Inflammatory macrophage (primary cell): ENCODE data around the gene SNX7.

Source experiments
- DNase-seq, 2 donors: peaks; one replicate each; pipeline ENCODE4 v3.0.0-alpha.2; 2020 to 2022

SNX7 gene

GRCh38 chr1:98769162-98769561 is 107.6 kb downstream of the SNX7 start:
- DNase-seq: no peak

GRCh38 chr1:98781906-98782305 is 120.4 kb downstream of the SNX7 start:
- no peak for DNase-seq

DNA sequence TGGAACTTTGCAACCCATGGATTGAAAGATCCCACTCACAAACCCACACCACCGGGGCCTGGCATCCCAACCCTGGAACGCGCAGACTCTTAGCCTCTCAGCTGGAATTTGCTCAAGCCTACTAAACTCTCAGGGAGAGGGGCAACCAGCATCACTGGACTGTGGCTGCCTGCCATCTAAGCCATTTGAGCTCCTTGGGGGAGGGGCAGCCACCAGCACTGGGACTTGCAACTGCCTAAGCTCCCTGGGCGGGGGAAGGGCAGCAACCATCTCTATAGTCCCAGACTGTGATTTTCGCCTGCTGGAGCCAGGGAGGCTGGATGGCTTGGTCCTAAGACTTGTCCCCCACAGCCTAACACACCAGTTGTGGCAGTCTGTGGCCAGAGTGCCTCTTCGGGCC is 122.3 kb downstream of the SNX7 start:
- DNase-seq: no peak

- no peak for DNase-seq
Measured at GRCh38 chr1:98791498-98791897, 130.0 kb downstream of the SNX7 start.

- no peak for DNase-seq
Measured at GRCh38 chr1:98792123-98792522, 130.6 kb downstream of the SNX7 start.

- DNase-seq: no peak
Measured at GRCh38 chr1:98793136-98793535, 131.6 kb downstream of the SNX7 start.

GRCh38 chr1:98794196-98794886 is 132.8 kb downstream of the SNX7 start:
- DNase-seq: peak; percentile 65 to 68

- no peak for DNase-seq
Measured at GRCh38 chr1:98796049-98796448, 134.5 kb downstream of the SNX7 start.

GRCh38 chr1:98797506-98797905 is 136.0 kb downstream of the SNX7 start:
- no peak for DNase-seq
